ENCODE data around the gene KDM1B.
"Not testable (repeated sequence)": the region's sequence is repeated elsewhere in the genome, so short reads cannot be mapped to it uniquely, and the experiment has no call there.

Gene KDM1B

DNA sequence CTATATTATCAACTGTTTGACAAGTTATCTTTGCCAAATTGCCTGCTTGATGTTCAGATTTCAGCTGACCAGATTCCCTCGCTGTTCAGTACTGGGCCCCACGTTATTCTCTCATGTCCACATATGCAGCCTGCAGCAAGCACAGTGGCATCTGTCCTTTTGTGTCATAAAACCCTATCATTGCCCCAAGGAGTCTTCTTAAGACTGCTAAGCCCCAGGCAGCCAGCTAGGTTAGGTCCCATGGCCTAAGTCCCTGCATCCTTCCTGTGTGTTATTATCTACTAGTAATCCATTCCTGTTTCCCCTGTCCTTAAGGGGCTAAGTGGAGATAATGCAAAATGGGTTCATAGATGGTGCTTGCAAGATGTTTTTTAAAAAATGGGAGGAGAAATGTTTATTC lies 7.2 kb downstream of the KDM1B start:
- H3K4me1 Mint-ChIP-seq (ENCODE audit: low read depth): peaks cover 7% of the 10 kb centered on the region
- no peaks in the 10 kb centered on the region for H3K9me3 Mint-ChIP-seq
- no peak overlapping the region for H3K27ac Mint-ChIP-seq
- no peak overlapping the region for H3K4me3 Mint-ChIP-seq
- peaks cover 18% of the 10 kb centered on the region for H3K36me3 Mint-ChIP-seq (ENCODE audit: low read depth)
- H3K27me3 Mint-ChIP-seq (ENCODE audit: low read depth): no peaks in the 10 kb centered on the region

DNA sequence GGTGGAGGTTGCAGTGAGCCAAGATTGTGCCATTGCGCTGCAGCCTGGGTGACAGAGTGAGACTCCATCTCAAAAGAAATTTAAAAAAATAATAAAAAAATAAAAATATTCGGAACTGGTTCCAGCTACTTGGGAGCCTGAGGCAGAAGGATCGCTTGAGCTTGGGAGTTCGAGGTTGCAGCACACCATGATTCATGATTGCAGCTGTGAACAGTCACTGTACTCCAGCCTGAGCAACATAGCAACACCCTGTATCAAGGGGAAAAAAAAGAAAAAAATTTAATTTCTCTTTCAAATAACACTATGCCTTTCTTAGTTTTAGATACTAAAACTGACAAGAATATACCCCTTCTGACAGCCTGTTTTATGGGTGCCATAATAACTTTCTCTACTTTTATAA lies 10.5 kb downstream of the KDM1B start:
- Mint-ChIP-seq H3K4me3 (no peak overlapping the region), H3K4me1 (ENCODE audit: low read depth) (peaks cover 7% of the 10 kb centered on the region), H3K9me3 (peaks cover 8% of the 10 kb centered on the region), H3K27me3 (ENCODE audit: low read depth) (no peaks in the 10 kb centered on the region), H3K27ac (no peak overlapping the region), H3K36me3 (ENCODE audit: low read depth) (peaks cover 21% of the 10 kb centered on the region)

DNA sequence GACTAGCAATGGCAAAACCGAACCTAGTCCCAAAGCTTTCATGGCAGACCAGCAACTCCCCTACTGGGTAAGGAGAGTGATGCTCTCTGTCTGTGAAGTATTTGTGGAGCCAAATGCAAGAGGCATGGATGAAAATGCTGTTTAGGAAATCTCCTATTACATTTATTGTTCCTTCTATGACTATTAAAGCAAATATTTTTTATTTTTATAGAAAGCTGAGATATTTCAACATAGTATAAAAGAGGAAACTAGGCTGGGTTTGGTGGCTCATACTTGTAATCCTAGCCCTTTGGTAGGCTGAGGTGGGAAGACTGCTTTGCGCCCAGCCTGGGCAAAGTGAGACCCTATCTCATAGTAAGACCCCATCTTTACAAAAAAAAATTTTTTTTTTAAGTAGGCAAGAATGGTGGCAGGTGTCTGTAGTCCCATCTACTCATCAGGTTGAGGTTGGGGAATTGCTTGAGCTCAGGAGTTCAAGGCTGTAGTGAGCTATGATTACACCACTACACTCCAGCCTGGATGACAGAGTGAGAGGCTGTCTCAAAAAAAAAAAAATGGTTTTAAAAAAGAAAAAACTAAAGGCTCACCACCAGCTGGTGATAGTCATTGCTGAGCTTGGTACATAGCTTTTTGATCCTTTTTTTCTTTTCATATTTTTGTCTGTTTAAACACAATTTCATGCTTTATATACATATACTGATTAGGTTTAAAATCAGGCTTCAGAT lies 11.3 kb downstream of the KDM1B start:
- Mint-ChIP-seq H3K36me3 (ENCODE audit: low read depth) (peaks cover 15% of the 10 kb centered on the region), H3K4me3 (no peak overlapping the region), H3K4me1 (ENCODE audit: low read depth) (peaks cover 2% of the 10 kb centered on the region), H3K27me3 (ENCODE audit: low read depth) (no peaks in the 10 kb centered on the region), H3K27ac (no peak overlapping the region), H3K9me3 (peaks cover 8% of the 10 kb centered on the region)

- Mint-ChIP-seq H3K27ac (no peak overlapping the region), H3K36me3 (ENCODE audit: low read depth) (peaks cover 12% of the 10 kb centered on the region), H3K9me3 (peaks cover 8% of the 10 kb centered on the region)
Observed at GRCh38 chr6:18168264-18168663, 13.0 kb downstream of the KDM1B start.

GRCh38 chr6:18171871-18172270 lies 16.6 kb downstream of the KDM1B start:
- Mint-ChIP-seq H3K4me1 (ENCODE audit: low read depth) (no peaks in the 10 kb centered on the region), H3K4me3 (no peak overlapping the region), H3K27me3 (ENCODE audit: low read depth) (no peaks in the 10 kb centered on the region), H3K27ac (no peak overlapping the region), H3K9me3 (peaks cover 11% of the 10 kb centered on the region), H3K36me3 (ENCODE audit: low read depth) (peaks cover 26% of the 10 kb centered on the region)

More at GRCh38 chr6:18168264-18168663, 13.0 kb downstream of the KDM1B start:
- Mint-ChIP-seq H3K4me3 (no peak overlapping the region), H3K27me3 (ENCODE audit: low read depth) (no peaks in the 10 kb centered on the region), H3K4me1 (ENCODE audit: low read depth) (no peaks in the 10 kb centered on the region)

- H3K9me3 Mint-ChIP-seq: not testable (repeated sequence)
Observed at GRCh38 chr6:18176198-18176597, 21.0 kb downstream of the KDM1B start.

GRCh38 chr6:18177286-18177965 lies 22.2 kb downstream of the KDM1B start:
- no peaks in the 10 kb centered on the region for H3K27me3 Mint-ChIP-seq (ENCODE audit: low read depth)
- H3K9me3 Mint-ChIP-seq: peaks cover 3% of the 10 kb centered on the region
- peaks cover 21% of the 10 kb centered on the region for H3K36me3 Mint-ChIP-seq (ENCODE audit: low read depth)
- H3K4me3 Mint-ChIP-seq: no peak overlapping the region
- no peak overlapping the region for H3K27ac Mint-ChIP-seq
- H3K4me1 Mint-ChIP-seq (ENCODE audit: low read depth): peaks cover 4% of the 10 kb centered on the region

More at GRCh38 chr6:18176198-18176597, 21.0 kb downstream of the KDM1B start:
- H3K27me3 Mint-ChIP-seq (ENCODE audit: low read depth); H3K4me1 Mint-ChIP-seq (ENCODE audit: low read depth); H3K27ac Mint-ChIP-seq; H3K4me3 Mint-ChIP-seq: not testable (repeated sequence)
- peaks cover 19% of the 10 kb centered on the region for H3K36me3 Mint-ChIP-seq (ENCODE audit: low read depth)

DNA sequence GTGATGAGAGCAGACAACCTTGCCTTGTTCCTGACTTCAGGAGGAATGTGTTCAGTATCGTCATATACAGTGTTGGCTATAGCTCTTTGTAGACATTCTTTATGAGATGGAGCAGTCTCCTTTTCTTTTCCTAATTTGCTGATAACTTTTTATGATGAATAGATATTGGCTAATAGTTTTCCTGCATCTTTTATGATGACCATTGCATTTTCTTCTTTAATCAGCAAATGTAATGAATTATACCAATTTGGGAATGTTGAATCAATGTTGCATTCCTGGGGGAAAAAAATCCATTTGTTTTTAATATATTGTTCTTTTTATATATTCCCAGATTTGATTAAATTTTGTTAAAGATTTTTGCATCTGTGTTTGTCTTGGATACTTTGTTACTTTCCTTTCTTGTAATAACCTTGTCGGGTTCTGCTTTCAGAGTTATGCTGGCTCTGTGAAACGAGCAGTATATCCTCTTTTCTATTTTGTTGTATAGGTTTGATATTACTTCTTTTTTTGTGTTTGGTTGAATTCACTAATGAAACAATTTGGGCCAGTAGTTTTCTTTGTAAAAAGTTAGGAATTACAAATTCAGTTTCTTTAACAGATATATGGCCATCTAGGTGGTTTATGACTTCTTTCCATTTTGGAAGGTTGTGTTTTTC lies 23.9 kb downstream of the KDM1B start:
- H3K4me1 Mint-ChIP-seq (ENCODE audit: low read depth): peaks cover 4% of the 10 kb centered on the region
- H3K36me3 Mint-ChIP-seq (ENCODE audit: low read depth): peaks cover 17% of the 10 kb centered on the region
- no peak overlapping the region for H3K4me3 Mint-ChIP-seq
- no peaks in the 10 kb centered on the region for H3K27me3 Mint-ChIP-seq (ENCODE audit: low read depth)
- H3K27ac Mint-ChIP-seq: no peak overlapping the region
- H3K9me3 Mint-ChIP-seq: peaks cover 3% of the 10 kb centered on the region

DNA sequence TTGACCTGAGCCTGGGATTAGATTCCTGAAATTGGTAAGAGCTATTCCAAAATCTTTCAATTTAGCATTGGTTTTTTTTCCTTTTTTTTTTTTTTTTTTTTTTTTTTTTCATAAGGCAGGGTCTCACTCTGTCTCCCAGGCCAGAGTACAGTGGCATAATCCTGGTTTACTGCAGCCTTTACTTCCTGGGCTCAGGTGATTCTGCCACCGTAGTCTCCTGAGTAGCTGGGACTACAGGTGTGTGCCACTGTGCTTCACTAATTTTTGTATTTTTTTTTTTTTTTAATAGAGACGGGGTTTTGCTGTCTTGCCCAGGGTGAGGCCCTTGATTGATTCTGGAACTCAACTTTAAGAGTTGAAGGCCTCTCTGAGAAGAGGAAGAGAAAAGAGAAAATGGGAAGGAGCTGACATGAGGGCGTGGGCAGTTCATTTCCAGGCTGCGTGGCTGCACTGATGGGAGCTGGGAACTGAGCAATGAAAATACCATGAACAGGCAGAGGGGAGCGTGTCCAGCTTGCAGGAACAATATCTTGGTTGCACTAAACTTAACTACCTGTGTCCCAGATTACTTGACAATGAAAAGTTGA lies 24.6 kb downstream of the KDM1B start:
- Mint-ChIP-seq H3K27me3 (ENCODE audit: low read depth) (no peaks in the 10 kb centered on the region), H3K27ac (no peak overlapping the region), H3K4me3 (no peak overlapping the region), H3K4me1 (ENCODE audit: low read depth) (peaks cover 4% of the 10 kb centered on the region), H3K9me3 (peaks cover 3% of the 10 kb centered on the region), H3K36me3 (ENCODE audit: low read depth) (peaks cover 13% of the 10 kb centered on the region)

- no peak overlapping the region for H3K27ac Mint-ChIP-seq
- no peaks in the 10 kb centered on the region for H3K27me3 Mint-ChIP-seq (ENCODE audit: low read depth)
- H3K9me3 Mint-ChIP-seq: no peaks in the 10 kb centered on the region
- H3K4me1 Mint-ChIP-seq (ENCODE audit: low read depth): peaks cover 2% of the 10 kb centered on the region
- H3K4me3 Mint-ChIP-seq: no peak overlapping the region
- peaks cover 6% of the 10 kb centered on the region for H3K36me3 Mint-ChIP-seq (ENCODE audit: low read depth)
Observed at GRCh38 chr6:18182568-18182967, 27.3 kb downstream of the KDM1B start.

GRCh38 chr6:18183766-18184165 lies 28.5 kb downstream of the KDM1B start:
- no peak overlapping the region for H3K27ac Mint-ChIP-seq
- no peaks in the 10 kb centered on the region for H3K9me3 Mint-ChIP-seq
- H3K36me3 Mint-ChIP-seq (ENCODE audit: low read depth): peaks cover 6% of the 10 kb centered on the region
- no peak overlapping the region for H3K4me3 Mint-ChIP-seq
- peaks cover 2% of the 10 kb centered on the region for H3K4me1 Mint-ChIP-seq (ENCODE audit: low read depth)
- no peaks in the 10 kb centered on the region for H3K27me3 Mint-ChIP-seq (ENCODE audit: low read depth)

DNA sequence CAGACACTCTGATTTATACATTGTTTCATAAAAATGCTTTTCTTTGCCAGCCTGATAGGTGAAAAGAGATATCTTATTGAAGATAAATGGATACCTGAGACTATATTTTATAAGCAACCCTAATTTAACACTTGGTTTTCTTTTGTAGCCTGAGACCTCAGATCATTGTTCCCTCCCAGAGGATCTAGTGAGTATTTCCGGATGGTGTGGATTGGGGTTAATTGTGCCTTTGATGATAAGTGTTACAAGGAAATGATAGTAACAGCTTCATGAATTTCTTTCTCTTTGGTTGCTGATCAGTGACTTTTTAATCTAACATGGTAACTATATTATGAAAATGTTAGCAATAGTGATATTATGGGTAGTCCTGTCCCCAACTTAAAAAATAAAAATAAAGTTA lies 30.4 kb downstream of the KDM1B start:
- H3K27me3 Mint-ChIP-seq (ENCODE audit: low read depth): no peaks in the 10 kb centered on the region
- H3K4me3 Mint-ChIP-seq: no peak overlapping the region
- H3K4me1 Mint-ChIP-seq (ENCODE audit: low read depth): peaks cover 2% of the 10 kb centered on the region
- peaks cover 6% of the 10 kb centered on the region for H3K36me3 Mint-ChIP-seq (ENCODE audit: low read depth)
- H3K9me3 Mint-ChIP-seq: no peaks in the 10 kb centered on the region
- no peak overlapping the region for H3K27ac Mint-ChIP-seq

DNA sequence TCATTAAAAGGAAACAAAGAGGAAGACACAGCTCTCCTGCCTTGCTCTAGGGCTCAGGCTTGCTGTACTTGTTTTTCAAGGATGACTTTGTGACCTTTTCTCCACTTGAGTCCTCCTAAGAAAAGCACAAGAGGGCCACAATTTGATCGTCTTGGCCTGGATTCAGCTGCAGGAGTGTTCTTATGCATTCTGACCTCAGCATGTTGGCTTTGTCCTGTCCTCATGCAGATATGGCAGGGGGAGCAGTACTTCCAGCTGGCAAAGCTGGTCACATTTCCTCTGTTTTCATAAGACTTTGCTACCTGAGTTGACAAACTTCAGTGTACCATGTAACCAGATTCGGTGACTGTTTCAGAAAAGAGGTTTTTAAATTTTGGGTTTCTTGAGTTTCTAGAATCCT lies 30.8 kb downstream of the KDM1B start:
- Mint-ChIP-seq H3K27ac (no peak overlapping the region), H3K27me3 (ENCODE audit: low read depth) (no peaks in the 10 kb centered on the region), H3K36me3 (ENCODE audit: low read depth) (peaks cover 2% of the 10 kb centered on the region), H3K4me1 (ENCODE audit: low read depth) (no peaks in the 10 kb centered on the region), H3K9me3 (no peaks in the 10 kb centered on the region), H3K4me3 (no peak overlapping the region)

GRCh38 chr6:18186540-18187250 lies 31.5 kb downstream of the KDM1B start:
- Mint-ChIP-seq H3K27me3 (ENCODE audit: low read depth) (no peaks in the 10 kb centered on the region), H3K4me3 (no peak overlapping the region), H3K9me3 (no peaks in the 10 kb centered on the region), H3K27ac (no peak overlapping the region), H3K36me3 (ENCODE audit: low read depth) (peaks cover 1% of the 10 kb centered on the region), H3K4me1 (ENCODE audit: low read depth) (no peaks in the 10 kb centered on the region)
